ENCODE measurements around the gene SCAMP3. TPM values are rescaled to one million over a fixed set of nuclear protein-coding genes. Genes with fewer than 3 reads are reported as not detected.

Gene SCAMP3
- total RNA-seq, 1 experiment from 2014 or later, result 169 TPM

DNA sequence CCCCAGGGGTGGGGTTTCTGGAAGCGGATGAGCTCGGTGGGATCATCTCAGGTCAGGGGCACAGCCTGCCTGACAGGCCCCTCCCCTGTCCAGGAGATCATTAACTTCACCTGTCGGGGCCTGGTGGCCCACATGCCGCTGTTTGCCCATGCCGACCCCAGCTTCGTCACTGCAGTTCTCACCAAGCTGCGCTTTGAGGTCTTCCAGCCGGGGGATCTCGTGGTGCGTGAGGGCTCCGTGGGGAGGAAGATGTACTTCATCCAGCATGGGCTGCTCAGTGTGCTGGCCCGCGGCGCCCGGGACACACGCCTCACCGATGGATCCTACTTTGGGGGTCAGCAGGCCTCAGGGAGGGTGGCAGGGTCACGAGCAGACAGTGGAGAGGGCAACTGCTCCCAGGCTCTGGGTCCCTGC is 23.5 kb upstream of the SCAMP3 start:
- no peak for DNase-seq (ENCODE audit: low spot score)

DNA sequence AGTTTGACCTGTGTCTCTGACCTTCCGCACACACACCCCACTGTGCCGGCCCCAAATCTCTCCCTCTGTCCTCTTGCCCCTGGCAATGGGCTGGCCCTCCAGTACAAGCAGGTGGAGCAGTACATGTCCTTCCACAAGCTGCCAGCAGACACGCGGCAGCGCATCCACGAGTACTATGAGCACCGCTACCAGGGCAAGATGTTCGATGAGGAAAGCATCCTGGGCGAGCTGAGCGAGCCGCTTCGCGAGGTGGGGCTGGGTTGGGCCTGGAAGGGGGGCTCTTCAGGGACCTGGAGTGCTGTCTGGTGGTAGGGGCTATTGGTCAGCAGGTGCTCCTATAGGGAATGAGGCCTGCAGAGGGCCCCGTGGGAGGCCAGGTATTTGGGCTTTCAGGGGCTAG is 22.9 kb upstream of the SCAMP3 start:
- DNase-seq (ENCODE audit: low spot score), result no peak

DNA sequence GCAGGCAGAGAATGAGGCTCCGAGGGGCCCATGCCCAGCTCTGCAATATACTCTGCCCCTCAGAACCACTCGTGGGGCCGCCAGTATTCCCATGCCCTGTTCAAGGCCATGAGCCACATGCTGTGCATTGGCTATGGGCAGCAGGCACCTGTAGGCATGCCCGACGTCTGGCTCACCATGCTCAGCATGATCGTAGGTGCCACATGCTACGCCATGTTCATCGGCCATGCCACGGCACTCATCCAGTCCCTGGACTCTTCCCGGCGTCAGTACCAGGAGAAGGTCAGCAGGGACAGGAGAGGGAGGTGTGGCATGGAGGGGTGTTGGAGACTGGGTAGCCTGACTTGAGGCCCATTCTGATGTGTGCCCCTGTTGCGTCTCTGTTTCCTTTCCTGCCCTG is 22.3 kb upstream of the SCAMP3 start:
- no peak for DNase-seq (ENCODE audit: low spot score)

DNA sequence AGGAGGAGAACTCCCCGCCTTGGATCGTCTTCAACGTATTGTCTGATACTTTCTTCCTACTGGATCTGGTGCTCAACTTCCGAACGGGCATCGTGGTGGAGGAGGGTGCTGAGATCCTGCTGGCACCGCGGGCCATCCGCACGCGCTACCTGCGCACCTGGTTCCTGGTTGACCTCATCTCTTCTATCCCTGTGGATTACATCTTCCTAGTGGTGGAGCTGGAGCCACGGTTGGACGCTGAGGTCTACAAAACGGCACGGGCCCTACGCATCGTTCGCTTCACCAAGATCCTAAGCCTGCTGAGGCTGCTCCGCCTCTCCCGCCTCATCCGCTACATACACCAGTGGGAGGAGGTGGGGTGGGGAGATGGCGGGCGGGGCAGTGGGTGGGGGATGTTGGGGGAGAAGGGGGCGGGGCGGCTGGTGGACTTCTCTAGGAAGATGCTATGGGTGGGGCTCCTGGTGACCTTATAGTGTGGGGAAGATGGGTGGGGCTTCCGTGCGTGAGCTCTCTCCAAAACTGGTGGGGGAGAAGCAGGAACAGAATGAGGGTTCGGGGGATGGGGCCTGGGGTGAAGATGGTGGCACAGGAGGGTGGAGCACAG is 20.4 kb upstream of the SCAMP3 start:
- no peak for DNase-seq (ENCODE audit: low spot score)

DNA sequence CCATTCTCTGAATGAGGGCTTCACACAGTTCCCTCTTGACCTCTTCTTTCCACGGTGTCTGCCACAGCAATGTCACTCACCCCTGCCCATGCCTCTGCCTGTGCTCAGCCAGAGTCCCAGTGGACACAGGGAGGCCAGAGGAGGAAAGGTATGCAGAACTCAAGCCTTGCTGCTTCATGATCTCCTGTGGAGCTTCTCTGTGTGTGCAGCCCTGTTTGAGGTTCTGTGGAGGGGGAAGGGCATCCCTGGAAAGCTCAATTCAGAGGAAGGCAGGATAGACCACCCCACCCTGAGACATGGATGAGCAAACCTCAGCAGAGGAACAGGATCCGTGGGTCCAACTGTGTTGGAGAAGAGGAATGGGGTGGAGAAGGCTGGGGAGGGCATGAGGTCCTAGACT is 17.1 kb upstream of the SCAMP3 start:
- DNase-seq (ENCODE audit: low spot score), result no peak

DNA sequence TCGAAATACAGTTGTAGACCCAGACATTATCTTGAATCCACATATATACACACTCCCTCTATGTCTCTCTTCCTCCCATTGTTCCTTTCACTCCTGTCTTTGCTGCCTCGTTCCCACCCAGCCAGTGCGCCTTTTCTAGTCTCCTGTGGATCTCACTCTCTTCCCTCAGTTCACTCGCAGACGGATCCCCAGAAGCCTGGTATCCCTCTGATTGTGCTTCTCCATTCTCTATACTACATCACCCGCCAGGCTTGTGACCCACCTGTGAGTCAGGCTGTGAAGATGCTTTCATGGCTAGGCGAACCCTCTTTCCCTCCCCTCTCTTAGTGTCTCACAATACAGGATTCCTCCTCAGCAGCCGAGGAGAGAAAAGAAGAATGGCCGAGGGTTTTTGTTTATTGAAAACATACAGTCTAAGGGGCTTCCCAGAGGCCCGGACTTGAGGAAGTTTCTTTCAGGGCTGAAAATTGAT is 16.6 kb upstream of the SCAMP3 start:
- no peak for DNase-seq (ENCODE audit: low spot score)

DNA sequence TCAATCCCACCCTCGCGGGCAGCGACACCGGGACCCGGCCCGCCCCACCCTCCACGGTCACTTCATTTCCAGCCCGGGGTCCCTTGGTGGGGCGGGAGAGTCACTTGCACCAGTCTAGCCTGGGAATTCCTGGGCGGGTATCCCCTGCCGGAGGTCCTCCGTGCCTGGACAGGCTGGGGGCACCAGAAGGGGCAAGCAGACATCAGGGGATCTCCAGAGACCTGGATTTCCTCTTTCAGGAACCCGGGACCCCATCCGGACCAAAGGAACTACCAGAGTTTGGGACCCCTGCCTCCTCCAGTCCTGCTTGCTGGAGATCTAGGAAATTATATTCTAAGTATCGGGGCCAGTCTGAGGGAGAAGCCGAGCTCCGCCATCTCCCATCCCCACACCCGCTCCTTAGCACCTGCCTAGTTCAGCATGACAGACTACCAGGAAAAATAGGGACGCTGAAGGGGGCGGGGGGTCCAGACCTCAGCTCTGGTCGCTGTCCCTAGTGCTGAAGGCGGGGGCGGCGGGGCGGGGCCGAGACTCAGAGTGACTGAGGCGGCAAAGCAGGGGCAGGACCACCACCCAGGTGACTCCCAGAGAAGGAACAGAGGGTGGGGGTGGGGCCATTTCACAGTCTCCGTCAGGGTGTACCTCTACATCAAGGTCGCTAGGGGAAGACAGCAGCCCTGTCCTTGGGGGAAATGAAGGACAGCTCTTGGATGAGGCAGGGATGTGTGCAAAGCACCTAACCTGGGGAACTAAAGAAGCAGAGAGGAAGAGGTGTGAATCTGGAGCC is 15.9 kb upstream of the SCAMP3 start:
- DNase-seq (ENCODE audit: low spot score), result peak; percentile 42

DNA sequence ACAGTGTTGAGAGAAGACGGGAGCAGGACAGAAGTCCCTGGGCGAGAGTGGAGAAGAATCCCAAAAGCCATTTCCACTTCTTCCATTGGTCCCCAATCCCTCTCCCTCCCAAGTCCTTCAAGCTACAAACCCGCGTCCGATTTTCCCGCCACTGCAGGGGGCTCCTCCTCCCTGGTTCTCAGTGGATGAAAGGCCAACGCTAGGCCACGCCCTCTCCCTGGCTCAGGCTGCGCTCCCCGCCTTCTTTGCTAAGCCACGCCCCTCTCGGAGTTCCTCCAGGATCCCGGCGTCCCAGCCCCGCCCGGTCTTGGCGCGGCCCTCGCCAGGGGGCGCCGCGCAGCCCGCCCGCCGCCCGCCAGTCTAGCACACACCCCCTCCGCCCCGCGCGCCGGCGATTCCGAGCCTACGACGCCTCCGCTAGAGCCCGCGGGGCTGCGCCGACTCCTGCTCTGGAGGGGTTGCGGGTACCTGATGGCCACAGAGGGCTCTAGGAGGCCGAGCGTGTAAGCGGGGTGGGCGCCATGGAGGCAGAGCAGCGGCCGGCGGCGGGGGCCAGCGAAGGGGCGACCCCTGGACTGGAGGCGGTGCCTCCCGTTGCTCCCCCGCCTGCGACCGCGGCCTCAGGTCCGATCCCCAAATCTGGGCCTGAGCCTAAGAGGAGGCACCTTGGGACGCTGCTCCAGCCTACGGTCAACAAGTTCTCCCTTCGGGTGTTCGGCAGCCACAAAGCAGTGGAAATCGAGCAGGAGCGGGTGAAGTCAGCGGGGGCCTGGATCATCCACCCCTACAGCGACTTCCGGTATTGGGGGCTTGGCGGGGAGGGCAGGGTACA is 15.1 kb upstream of the SCAMP3 start, which contains the start of gene HCN3:
Gene HCN3, plus strand, starts transcription at position 394 of the 832 bp plus-strand sequence. Its CDS starts 128 bp downstream, at position 522.
- DNase-seq (ENCODE audit: low spot score), result peak; percentile 95

DNA sequence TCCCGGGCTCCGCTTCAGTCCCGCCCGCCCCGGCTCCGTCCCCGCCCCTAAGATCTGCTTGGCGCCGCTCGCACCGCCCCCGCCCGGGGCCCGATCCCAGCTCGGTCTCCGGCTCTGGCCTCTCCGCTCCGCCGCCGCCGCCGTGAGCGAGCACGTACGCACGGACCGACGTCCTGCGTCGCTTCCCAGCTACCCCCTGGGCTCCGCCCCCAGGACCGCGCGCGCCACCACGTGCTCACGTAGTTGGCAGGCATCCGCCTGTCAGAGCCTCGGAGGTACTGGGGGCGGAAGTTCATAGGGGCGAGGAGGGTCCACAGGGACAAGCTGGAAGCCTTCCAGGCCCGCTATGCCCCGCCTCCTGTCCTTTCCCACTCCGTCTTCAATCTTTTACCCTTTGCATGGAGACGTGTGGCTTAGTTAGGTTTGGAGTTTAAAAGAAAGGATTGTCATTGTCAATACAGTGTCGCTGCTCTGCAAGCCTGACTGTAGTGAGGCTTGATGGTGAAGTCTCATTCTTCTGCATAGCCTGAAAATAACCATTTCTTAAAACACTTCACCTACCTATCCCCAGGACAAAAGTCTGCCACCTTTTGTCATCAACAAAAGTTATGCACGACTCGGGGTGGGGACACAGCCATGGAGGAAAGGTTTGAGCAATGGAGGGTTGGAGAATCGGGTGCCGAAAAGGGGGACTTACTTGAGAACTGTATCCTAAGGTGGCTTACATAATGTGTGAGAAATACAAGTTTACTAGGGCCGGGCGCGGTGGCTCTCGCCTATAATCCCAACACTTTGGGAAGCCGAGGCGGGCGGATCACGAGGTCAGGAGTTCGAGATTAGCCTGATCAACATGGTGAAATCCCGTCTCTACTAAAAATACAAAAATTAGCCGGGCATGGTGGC is 11.4 kb upstream of the SCAMP3 start, which contains the start of gene CLK2:
Gene CLK2, minus strand, starts transcription at position 162 of the 903 bp plus-strand sequence. CDS start 2,527 bp downstream, outside the sequence.
- DNase-seq (ENCODE audit: low spot score), result peak; percentile 86

DNA sequence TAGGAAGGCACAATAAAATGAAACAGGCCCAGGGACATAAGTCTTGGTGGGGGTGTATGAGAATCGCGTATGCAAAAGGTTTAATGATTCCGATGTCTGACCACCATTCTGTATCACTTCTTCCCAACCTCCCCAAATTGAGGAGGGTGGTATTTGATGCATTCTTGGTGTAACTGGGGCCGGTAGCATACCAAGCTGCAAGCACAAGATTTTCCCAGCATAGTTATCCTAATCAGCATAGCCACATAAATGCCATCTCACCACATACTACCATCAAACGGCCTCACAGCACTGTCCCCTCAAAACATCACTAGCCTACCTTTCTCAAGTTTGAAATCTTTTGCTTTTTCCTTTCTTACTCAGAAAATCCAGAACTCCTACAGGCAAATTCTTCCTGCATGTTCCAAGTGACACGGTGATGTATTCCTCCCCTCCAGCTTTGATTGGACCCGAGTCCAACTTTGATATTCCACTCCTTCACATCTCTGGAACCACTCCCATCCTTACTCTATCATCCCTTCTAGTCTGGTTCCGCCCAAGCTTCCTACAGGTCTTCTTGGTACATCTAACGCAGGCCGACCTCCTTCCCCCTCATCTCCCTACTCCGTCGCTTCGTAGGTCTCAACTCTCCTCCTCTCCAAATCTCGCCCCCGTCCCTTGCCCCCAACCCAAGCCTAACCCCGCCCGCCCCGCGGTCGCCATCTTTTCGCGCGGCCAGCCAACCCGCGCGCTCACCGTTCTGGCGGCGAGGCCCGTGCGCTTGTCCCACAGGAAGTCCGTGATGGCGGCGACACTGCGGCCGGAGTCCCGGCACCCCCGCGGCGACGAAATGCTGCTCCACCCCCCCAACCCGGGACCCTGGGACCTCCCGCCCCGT is 10.5 kb upstream of the SCAMP3 start:
- DNase-seq (ENCODE audit: low spot score), result peak; percentile 83

DNA sequence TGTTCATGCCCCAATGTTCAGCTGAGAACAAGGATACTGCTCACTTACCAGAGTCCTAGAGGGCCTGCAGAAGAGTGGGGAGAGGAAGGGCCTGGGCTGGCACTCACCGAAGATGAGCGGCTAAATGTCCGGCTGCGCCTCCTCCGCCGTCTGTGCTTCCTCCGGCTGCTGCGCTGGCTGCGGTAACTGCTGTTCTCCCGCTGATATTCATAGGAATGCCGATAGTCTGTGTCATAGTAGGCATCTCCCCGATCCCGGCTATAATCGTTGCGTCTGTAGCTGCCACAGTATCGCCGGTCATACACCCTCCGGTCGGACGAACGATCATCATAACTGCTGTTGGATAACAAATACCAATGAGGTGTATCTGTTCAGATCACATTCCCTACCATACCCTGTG is 7.2 kb upstream of the SCAMP3 start:
- no peak for DNase-seq (ENCODE audit: low spot score)

DNA sequence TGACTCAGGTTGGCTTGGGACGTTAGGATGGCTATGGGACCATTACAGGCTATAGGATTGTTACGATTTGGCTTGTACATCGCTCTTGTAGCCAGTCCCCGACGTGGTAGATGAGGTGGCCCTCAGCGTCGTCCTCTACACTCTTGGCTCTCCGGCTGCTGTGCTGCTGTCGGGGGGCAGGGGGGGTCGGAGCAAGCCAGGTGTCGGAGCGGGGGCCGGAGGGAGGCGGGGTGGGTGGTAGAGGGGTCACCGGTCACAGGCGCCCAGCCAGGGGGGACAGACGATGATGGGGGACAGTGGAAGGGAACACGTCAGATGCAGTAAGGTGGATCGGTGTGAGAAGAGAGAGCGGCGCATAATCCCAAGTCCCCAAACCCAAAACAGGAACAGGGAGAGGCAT is 6.5 kb upstream of the SCAMP3 start:
- no peak for DNase-seq (ENCODE audit: low spot score)

DNA sequence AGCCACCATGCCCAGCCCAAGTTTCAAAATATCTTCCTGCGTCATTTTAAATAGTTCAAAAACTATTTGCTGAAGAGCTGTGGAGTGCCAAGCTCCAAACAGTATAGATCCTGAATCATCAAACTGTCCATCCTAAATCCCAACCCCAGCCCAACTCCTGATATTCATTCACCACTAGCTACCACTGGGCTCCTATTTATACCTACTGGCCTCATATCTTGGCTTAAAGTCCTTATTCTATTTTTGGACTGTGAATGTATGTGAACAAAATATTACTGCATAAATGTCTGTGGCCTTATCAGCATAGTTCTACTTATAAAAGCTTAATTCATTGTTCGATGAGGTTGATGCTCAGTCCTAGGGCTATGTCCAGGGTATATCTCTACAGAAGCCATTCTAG is 5.2 kb upstream of the SCAMP3 start:
- no peak for DNase-seq (ENCODE audit: low spot score)

DNA sequence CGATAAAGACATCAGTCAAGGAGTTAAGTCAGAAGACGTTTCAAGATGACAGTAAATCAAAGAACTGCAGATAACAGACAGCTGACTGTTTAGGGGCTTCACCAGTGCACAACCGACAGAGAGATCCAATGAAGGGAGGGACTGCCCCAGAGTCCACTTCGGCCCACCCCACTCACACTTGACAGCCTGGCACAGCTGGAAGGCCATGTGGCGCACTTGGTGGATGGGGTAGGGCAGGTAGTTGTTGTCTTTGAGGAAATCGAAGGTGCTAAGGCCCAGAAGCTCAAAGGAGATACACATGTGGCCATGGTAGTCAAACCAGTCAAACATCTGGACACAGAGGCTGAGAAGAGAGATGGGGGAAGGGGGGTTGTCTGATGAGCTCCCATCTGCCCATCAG is 4.4 kb upstream of the SCAMP3 start:
- DNase-seq (ENCODE audit: low spot score), result no peak

DNA sequence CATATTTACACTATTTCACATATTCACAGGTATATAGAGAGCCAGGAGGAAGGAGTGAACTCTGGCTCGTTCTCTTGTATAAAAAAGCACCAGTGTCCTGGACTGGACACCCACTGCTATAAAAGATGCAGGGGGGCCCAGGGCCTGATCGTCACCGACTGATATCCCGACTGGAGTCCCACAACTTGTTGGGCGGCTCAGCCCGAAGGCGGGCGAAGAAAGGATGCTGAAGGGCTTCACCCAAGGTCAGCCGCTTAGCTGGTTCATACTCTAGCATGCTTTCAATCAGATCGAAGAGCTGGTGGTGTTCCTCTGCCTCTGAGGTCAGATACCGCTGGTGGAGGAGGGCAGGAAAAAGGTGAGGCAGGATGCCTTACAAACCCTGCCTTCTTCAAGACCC is 907 bp upstream of the SCAMP3 start:
- no peak for DNase-seq (ENCODE audit: low spot score)

DNA sequence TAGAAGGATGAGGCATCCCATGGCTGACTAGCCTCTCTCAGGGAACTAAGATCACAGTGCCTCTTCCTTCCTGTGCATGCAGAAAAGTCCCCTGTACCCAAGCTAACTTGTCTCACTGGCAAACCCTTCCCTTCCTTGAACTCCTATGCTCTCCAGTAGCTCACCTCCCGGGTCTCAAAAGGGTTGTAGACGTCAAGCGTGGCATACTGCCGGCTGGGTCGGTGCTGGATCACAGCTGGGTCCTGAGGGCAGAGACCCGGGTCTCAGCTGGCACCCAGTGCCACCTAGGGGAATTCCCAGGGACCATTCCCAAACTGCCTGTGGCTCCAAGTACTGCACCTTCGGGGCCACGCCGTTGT is 688 bp downstream of the SCAMP3 start:
- peak; percentile 40 for DNase-seq (ENCODE audit: low spot score)

DNA sequence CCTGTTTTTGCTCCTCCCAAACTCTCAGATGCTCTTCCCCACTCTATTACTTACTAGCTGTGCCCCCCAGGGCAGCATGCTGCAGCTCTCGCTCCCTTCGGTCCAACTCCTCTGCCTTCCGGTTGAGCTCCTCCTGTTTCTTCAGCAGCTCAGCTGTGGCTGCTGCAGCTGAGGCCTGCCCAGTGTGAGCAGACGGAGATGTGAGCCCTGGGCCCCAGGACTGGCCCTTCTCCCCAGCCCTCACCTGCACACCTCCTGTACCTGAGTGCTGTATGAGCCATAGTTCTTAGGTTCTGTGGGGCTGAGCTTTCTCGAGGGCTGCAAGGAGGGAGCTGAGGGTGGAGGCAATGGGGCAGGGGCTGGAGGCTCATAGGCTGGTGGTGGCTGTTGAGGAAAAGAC is 1.9 kb downstream of the SCAMP3 start:
- DNase-seq (ENCODE audit: low spot score), result no peak

DNA sequence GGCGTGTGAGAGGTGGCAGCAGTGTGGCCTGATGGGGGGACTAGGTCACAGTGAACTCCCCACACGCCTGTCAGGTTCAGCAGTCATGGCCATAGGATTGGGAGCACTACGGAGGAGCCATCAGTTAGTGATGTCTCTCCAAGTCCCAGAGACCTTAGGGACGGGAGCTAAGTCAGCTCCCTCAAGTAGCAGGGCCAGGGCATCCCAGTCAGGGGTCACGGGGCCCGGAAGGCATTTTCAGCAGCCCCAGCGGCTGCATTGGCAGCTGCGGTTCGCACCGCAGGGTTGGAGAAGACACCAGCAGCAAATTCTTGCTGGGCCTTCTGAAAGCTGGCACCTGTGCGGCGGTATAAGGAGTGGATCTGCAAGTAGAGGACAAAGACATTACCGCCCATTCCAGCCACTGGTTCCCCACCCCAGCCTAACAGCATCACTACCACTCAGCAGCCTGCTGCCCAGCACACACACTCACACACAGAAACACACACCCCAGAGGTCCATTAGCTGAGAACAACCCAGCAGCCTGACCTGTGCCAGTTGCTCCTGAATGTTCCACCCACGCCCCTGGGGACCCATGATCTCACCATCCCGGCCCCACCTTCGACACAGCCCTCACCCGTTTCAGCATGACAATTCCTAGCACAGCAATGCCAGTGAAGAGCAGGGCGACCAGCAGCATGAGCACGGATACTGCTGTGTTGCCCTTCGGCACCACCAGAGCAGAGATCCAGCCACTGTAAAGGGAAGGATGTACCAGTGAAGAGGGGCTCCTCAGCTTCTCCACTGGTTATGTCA is 5.9 kb downstream of the SCAMP3 start:
- DNase-seq (ENCODE audit: low spot score), result no peak

DNA sequence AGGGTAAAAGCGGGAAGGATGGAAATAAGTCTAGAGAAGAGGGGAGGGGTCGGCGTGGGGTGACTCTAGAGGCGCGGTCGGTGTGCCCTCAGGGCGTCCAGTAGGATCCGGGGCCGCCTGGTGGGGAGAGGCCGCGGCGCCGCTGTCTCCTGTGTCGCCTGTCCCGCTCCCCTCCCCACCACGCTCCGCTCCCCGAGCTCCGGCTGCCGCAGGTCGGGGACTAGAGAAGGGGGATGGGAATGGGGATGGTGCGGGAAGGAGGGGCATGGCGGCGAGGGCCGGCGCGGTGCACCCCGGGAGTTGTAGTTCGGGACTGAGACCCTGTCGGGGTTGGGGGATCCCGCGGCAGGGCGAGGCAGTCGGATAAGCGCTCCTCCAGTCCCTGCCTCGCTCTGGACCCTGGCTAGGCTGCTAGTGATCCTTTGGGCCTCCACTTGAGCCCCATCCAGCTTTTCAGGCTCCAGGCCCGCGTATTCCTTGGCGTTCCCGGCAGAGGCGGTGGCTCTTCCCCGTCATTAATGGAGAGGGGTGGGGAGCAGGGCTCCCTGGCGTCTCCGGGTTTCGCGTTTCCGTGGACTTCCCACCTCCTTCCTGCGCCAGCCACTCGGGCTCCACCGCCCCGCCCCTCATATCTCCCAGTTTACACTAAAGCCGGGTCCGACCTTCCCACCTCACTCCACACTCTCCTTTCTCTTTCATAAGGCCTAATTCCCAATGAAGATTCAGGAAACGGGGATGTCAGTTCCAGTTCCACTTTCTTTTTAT is 6.7 kb downstream of the SCAMP3 start, which contains the start of gene ENTREP3:
Gene ENTREP3, minus strand, starts transcription at position 241 of the 765 bp plus-strand sequence. CDS start 606 bp downstream, outside the sequence.
- peak; percentile 88 for DNase-seq (ENCODE audit: low spot score)

Measured in A172 (cell line).